Skin epidermis (tissue), 12 donors: Measurements from ENCODE around the gene DUS1L.
"Not testable (repeated sequence)": the region's sequence is repeated elsewhere in the genome, so short reads cannot be mapped to it uniquely, and the experiment has no call there.

Source experiments
- H3K27ac ChIP-seq, 21 experiments: fragments of 200-600 bp; sonication (generic) in 11 of 21; one replicate each; pipeline ENCODE4 v1.5.0; 2020; ENCODE audit warnings: mild to moderate bottlenecking in 3 of 21, inconsistent platforms in 2 of 21, moderate library complexity in 2 of 21
- H3K4me3 ChIP-seq, 7 experiments: fragments of 200-600 bp; sonication (generic) in 2 of 7; one replicate each; pipeline ENCODE4 v1.5.0; 2020; ENCODE audit warnings: inconsistent platforms in 2 of 7, mild to moderate bottlenecking in 2 of 7, moderate library complexity in 1 of 7

The DUS1L gene

DNA sequence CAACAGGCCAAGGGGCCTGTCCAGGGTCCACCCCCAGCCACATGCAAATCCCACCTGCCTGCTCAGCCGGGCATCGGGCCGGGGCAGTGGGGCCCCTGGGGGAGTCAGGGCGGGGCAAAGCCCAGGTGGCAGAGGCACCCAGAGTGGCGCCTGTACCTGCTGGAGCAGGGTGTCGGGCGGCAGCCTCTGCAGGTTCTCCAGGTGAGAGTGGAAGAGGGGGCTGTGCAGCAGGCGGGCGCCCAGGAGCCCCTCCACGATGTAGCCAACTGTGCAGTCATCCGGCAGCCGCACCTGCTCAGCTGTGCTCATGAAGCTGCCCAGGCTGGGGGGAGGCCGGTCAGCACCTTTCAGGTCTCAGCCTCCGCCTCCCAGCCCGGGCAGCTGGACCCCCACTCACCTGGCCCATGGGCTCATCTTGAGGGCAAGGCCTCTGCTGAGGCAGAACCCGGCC is 16.1 kb downstream of the DUS1L start:
- no peak overlapping the region for H3K4me3 ChIP-seq
- no peak overlapping the region for H3K27ac ChIP-seq

GRCh38 chr17:82049106-82049505 is 16.5 kb downstream of the DUS1L start:
- H3K4me3 ChIP-seq = no peak overlapping the region

GRCh38 chr17:82048571-82048971 is 17.0 kb downstream of the DUS1L start:
- Histone ChIP-seq H3K4me3 (no peak overlapping the region), H3K27ac (no peak overlapping the region)

More at GRCh38 chr17:82049106-82049505, 16.5 kb downstream of the DUS1L start:
- H3K27ac ChIP-seq = no peak overlapping the region

GRCh38 chr17:82047914-82048570 is 17.6 kb downstream of the DUS1L start:
- Histone ChIP-seq H3K27ac (no peak overlapping the region), H3K4me3 (no peak overlapping the region)

DNA sequence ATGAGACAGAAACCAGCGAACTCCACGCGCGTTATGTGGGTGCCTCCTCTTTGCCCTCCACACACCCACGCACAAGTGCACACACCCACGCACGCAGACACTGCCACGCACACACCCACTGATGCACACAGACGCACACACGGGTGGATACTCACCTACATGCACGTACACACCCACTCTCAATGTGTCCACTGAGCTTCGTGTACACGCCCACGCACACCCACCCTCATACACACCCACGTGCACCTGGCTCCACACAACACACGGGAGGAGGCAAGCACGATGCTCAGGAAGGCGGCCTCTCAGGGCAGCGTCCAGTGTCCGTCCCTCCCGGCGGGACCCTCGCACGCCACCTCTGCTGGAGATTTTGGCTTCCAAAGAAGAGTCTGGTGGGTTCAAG is 18.2 kb downstream of the DUS1L start:
- Histone ChIP-seq H3K4me3 (no peak overlapping the region), H3K27ac (no peak overlapping the region)

DNA sequence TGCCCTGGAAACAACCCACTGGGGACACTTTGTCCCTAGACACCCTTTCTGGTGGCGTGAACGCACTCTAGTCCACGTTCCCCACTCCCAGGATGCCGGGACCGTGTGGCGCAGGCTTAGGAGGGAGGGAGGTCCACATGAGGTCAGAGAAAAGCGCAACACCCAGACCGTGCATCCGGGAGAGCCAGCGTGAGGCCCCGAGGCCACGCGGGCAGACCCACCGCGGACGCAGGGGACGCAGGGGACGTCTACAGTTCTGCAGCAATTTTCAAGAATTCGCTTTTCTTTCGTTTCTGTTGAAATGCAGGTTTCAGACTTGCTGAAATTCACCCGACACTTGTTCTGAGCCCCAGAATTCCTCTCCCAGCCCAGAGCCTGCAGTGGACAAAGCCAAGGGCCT is 18.7 kb downstream of the DUS1L start:
- no peak overlapping the region for H3K4me3 ChIP-seq
- H3K27ac ChIP-seq = no peak overlapping the region

GRCh38 chr17:82045936-82046484 is 19.6 kb downstream of the DUS1L start:
- Histone ChIP-seq H3K4me3 (no peak overlapping the region), H3K27ac (no peak overlapping the region)

- no peak overlapping the region for H3K4me3 ChIP-seq
- H3K27ac ChIP-seq = no peak overlapping the region
Measured at GRCh38 chr17:82043507-82043906, 22.1 kb downstream of the DUS1L start.

DNA sequence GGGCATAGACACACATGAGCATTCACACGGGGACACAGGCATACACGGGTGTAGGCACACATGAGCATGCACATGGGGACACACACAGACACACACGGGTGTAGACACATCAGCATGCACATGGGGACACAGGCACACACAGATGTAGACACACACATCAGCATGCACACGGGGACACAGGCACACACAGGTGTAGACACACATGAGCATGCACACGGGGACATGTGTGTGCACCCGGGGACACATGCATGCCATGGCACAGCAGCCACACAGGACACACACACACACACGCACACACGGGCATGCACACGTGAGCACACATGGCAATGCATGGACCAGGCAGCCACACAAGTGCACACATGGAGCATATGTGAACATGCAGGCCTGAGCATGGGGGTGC is 23.0 kb downstream of the DUS1L start:
- no peak overlapping the region for H3K27ac ChIP-seq
- H3K4me3 ChIP-seq = no peak overlapping the region

DNA sequence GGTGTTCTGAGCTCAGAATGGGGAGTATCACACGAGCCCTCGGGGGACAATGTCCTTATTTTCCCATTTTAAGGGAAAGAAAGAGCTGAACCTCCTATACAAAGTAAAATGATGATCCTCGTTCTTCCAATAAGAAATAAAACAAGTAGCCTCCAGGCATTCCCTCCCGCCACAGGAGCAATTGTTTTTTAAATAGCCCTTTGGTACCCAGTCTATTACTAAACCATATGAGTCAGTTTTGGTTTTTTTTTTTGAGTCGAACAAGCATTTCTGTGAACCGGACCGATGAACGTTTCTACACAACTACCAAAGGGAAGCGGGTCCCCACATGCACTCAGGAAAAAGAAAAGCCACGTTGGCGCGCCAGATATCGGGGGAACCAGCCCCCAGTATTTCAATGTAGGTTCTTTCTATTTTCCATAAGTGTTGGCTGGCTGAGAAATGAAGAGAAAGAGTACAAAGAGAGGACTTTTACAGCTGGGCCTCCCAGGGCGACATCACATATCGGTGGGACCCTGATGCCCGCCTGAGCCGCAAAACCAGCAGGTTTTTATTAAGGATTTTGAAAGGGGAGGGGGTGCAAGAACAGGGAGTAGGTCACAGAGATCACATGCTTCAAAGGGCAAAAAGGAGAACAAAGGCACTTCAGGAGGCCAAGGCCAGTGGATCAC is 24.3 kb downstream of the DUS1L start:
- Histone ChIP-seq H3K4me3 (no peak overlapping the region), H3K27ac (no peak overlapping the region)

DNA sequence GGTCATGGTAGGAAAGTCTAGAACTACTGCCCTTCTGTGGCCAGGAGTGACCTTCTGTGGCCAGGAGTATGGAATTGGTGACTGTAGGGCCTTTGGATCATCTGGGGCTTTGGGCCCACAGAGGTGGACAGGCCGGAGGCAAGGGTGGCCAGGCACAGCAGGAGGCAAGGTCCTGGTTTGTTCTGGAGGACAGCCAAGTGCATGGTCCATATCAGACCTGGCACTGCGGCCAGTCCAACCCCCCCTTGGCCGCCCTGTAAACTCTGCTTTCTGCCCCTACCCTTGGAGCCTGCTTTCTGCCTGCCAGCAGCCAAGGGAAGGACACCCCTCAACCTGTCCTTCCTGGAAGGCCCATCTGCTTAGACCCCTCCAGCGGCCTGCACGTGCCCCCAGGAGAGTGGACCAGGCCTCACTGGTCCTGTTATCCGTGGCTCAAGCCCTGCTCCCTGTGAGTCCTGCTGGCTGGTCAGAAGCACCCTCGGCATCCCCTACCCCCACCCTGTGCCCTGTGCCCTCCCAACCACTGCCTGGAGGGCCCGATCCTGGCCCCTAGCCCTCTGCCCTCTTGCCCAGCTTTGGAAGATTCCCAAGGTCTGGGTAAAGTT is 25.8 kb downstream of the DUS1L start:
- no peak overlapping the region for H3K4me3 ChIP-seq
- H3K27ac ChIP-seq = no peak overlapping the region

- not testable (repeated sequence) for H3K4me3 ChIP-seq, H3K27ac ChIP-seq
Measured at GRCh38 chr17:82038796-82039409, 26.7 kb downstream of the DUS1L start.

GRCh38 chr17:82037889-82038195 is 27.8 kb downstream of the DUS1L start:
- Histone ChIP-seq H3K27ac (peak overlapping the region in 9 of 21 experiments; percentile 65 to 90 (median 82)), H3K4me3 (peak overlapping the region; percentile 27 to 74 (median 60))

- Histone ChIP-seq H3K27ac (peak within 1 kb of the TSS; percentile 52 to 95 (median 85)), H3K4me3 (peak within 1 kb of the TSS; percentile 27 to 74 (median 60))
Measured at GRCh38 chr17:82037092-82037888, 28.3 kb downstream of the DUS1L start, which contains the start of gene DCXR. Gene DCXR (minus strand): TSS chr17:82037697. CDS start chr17:82037682, 15 bp downstream.

GRCh38 chr17:82036634-82037091 is 28.9 kb downstream of the DUS1L start:
- H3K27ac ChIP-seq = peak overlapping the region; percentile 52 to 95 (median 85)
- peak overlapping the region; percentile 27 to 74 (median 60) for H3K4me3 ChIP-seq

DNA sequence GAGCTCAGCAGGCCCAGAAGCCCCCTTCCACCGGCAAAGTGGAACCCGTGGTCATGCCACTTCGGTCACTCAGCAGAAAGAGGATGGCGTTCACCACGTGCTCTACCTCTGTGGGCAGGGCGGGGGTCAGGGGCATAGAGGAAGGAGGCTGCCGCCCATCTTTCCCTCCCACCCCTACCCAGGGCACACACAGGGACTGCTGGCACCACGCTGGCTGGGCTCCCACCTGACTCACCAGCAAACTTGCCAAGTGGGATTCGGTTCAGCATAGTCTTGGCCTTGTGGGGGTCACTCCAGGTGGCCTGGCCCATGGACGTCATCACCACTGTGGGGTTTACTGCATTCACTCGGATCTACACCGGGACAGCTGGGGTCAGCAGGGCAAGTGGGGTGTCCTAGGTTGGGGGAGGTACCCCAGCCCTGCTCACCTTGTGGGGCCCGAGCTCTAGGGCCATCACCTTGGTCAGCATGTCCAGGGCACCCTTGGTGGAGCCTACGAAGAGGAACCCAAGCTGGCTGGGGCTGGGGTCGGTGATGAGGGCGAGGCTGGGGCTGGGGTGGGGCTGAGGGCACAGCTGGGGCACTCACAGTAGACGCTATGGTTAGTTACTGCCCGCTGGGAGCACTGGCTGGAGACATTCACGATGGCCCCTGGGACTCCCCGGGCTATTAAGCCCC is 29.5 kb downstream of the DUS1L start:
- H3K4me3 ChIP-seq = peak overlapping the region in 3 of 7 experiments; percentile 60 to 74 (median 65)

DNA sequence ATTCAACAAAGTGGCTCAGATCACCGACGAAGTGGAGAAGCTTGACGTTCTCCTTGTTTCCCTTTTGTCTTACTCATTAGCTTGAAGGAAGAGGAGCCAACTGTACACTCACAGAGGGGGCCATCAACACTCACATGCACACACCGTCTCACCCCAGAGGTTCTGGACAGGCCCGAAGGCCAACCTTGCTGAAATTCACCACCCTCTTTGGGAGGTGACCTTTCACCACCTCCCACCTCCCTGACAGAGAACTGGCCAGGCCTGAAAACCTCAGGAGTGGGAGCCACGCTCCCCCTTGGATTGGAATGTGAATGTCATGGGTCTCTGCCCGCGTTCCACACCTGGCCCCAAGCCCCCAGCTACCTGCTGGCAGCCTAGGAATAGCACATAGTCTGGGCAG is 30.1 kb downstream of the DUS1L start:
- no peak overlapping the region for H3K4me3 ChIP-seq

More for the DNA sequence above, 29.5 kb downstream of the DUS1L start:
- peak overlapping the region in 3 of 21 experiments; percentile 80 to 82 (median 82) for H3K27ac ChIP-seq

DNA sequence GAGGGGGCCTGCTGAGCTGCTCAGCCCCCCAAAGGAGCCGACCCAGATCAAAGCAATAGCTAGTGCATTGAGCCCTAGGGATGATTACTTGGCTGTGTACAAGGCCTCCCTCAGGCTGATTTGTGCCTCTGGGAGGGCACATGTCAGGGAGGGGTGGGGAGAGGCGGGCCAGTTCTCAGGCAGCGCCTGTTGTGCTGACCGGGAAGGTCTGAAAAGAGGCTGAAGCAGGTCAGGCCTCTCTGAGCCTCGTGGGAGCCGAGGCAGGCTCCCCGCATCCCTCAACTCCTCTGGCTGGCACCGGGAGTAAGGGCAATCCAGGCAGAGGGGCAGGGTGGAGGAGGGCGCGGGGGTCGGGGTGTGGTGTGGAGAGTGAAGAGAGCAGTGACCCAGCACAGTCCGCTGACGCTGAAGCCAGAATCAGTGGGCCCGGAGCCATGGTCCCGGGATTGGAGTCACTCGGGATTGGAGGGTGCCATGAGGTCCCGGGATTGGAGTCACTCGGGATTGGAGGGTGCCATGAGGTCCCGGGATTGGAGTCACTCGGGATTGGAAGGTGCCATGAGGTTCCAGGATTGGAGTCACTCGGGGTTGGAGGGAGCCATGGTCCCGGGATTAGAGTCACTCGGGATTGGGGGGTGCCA is 31.1 kb downstream of the DUS1L start:
- Histone ChIP-seq H3K27ac (no peak overlapping the region), H3K4me3 (no peak overlapping the region)

More for the DNA sequence above, 30.1 kb downstream of the DUS1L start:
- no peak overlapping the region for H3K27ac ChIP-seq
